Rectal smooth muscle tissue (tissue), 1 donor: ENCODE data around the gene EIF2B2.

Experiments used
- H3K27ac ChIP-seq: one replicate; pipeline ENCODE4 v1.7.0; 2013; ENCODE audit warnings: low read depth, low read length, inconsistent platforms
- H3K27me3 ChIP-seq: one replicate; pipeline ENCODE4 v1.7.0; 2013; ENCODE audit warnings: low read length; ENCODE audit not compliant: control insufficient read depth, insufficient read depth
- H3K36me3 ChIP-seq: one replicate; pipeline ENCODE4 v1.7.0; 2013; ENCODE audit warnings: low read length; ENCODE audit not compliant: control insufficient read depth, insufficient read depth
- H3K4me1 ChIP-seq: one replicate; pipeline ENCODE4 v1.7.0; 2013; ENCODE audit warnings: low read length; ENCODE audit not compliant: control insufficient read depth, insufficient read depth
- H3K4me3 ChIP-seq: one replicate; pipeline ENCODE4 v1.7.0; 2013; ENCODE audit warnings: low read length
- H3K9ac ChIP-seq: one replicate; pipeline ENCODE4 v1.7.0; 2013; ENCODE audit warnings: low read length

The EIF2B2 gene

DNA sequence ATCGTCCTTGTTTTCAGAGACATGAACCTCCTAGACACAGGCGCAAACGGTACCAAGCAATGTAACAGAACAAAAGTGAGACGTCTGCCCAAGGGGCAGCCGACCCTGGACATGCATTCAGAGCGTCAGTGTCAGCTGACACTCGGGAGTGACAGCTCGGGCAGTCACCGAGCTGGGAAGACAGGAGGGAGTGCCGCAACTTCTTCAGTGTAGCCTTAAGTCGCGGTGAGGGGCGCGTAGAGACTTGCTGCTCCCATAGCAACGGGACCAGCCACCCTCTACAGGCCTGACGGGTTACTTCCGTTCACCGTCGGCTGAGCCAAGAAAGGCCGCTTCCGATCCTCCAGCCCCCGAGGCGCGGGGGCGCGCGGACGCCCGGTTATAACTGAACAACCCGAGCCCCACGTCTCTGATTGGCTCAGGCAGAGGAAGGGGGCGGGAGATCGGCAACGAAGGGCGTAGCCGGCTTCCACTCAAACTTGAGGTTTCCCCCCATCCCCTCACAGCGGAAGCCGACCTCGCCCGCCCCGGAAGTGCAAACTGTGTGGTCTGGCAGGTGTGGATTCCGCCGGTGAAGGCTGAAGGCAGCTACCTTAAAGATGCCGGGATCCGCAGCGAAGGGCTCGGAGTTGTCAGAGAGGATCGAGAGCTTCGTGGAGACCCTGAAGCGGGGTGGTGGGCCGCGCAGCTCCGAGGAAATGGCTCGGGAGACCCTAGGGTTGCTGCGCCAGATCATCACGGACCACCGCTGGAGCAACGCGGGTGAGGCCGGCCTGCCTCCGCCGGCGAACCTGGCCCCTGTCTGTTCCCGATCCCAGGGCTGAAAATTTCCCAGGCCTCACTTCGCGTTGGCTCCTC, at the start of gene EIF2B2:
Gene EIF2B2, plus strand, starts transcription at position 530 of the 858 bp plus-strand sequence. Its CDS starts 70 bp downstream, at position 600.
- peak within 1 kb of the TSS; percentile 81 for H3K27ac ChIP-seq
- H3K9ac ChIP-seq = peak within 1 kb of the TSS; percentile 49
- no peaks in the 10 kb centered on the region for H3K27me3 ChIP-seq
- H3K4me1 ChIP-seq = peaks cover 5% of the 10 kb centered on the region
- H3K4me3 ChIP-seq = peak within 1 kb of the TSS; percentile 88
- peaks cover 13% of the 10 kb centered on the region for H3K36me3 ChIP-seq

DNA sequence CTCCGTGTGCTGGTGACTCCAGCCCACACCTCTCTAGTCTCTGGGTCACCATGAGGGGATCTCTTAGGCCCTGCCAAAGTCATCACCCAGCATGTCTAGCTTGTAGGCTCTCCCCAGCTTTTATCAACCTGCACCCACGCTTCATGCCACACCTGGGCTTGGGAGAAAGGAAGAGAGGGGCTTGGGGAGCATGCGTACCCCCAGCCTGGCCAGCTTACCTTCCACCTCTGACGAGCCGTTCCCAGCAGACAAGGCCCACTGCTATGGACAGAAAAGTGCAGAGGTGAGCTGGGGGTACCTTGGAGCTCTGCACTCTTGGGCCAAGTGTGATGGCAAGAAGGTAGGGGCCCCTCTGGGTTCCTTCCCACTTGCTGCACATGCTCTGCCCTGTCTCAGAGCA, 49.0 kb upstream of the EIF2B2 start:
- Histone ChIP-seq H3K36me3 (no peaks in the 10 kb centered on the region), H3K9ac (no peak overlapping the region), H3K27me3 (peaks cover 2% of the 10 kb centered on the region), H3K27ac (no peak overlapping the region), H3K4me3 (no peak overlapping the region), H3K4me1 (peaks cover 3% of the 10 kb centered on the region)

- no peak overlapping the region for H3K27ac ChIP-seq
- peak overlapping the region; percentile 58 for H3K4me3 ChIP-seq
- peaks cover 3% of the 10 kb centered on the region for H3K4me1 ChIP-seq
- peaks cover 2% of the 10 kb centered on the region for H3K27me3 ChIP-seq
- H3K36me3 ChIP-seq = no peaks in the 10 kb centered on the region
- no peak overlapping the region for H3K9ac ChIP-seq
These were observed 48.3 kb upstream of the EIF2B2 start for GRCh38 chr14:74954232-74954946.

DNA sequence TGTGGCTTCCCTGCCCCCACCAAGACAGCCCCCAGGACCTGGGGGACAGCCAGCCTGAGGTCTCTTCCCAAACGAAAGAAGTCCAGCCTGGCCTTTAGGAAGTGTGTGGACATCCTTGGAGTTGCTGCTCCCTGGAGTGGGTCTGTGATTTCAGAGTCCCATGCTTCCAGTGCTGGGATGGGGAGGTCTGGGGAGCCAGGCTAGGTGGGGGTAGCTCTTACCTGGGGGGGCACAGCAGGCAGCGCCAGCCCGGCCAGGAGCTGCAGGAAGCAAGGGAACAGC, 47.8 kb upstream of the EIF2B2 start:
- H3K4me1 ChIP-seq = peaks cover 3% of the 10 kb centered on the region
- peak overlapping the region; percentile 58 for H3K4me3 ChIP-seq
- no peak overlapping the region for H3K27ac ChIP-seq
- no peaks in the 10 kb centered on the region for H3K36me3 ChIP-seq
- no peak overlapping the region for H3K9ac ChIP-seq
- peaks cover 2% of the 10 kb centered on the region for H3K27me3 ChIP-seq

- H3K9ac ChIP-seq = no peak within 1 kb of the TSS
- H3K27ac ChIP-seq = no peak within 1 kb of the TSS
- H3K36me3 ChIP-seq = no peaks in the 10 kb centered on the region
- peak within 1 kb of the TSS; percentile 58 for H3K4me3 ChIP-seq
- peaks cover 3% of the 10 kb centered on the region for H3K4me1 ChIP-seq
- H3K27me3 ChIP-seq = peaks cover 2% of the 10 kb centered on the region
These were observed 47.3 kb upstream of the EIF2B2 start, which contains the start of gene PGF for GRCh38 chr14:74955229-74956026. PGF (minus strand) TSS chr14:74955597; CDS start chr14:74955242, 355 bp downstream.

DNA sequence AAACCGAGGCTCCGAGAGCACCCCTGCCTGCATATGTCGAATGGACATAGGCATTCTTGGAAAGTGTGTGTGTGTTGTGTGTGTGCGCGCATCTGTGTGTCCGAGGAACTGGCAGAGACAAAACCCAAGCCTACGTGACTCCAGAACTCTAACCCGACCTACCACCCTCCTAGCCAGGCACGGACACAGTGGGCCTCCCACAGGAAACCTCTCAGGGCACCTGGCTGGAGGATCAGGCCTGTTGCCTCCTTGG, 46.8 kb upstream of the EIF2B2 start:
- Histone ChIP-seq H3K9ac (no peak overlapping the region), H3K27me3 (peaks cover 2% of the 10 kb centered on the region), H3K27ac (no peak overlapping the region), H3K4me1 (peaks cover 3% of the 10 kb centered on the region), H3K4me3 (peak overlapping the region; percentile 58), H3K36me3 (no peaks in the 10 kb centered on the region)

GRCh38 chr14:74956280-74957072, 46.2 kb upstream of the EIF2B2 start:
- Histone ChIP-seq H3K4me3 (no peak overlapping the region), H3K27ac (no peak overlapping the region), H3K4me1 (peaks cover 3% of the 10 kb centered on the region), H3K36me3 (no peaks in the 10 kb centered on the region), H3K27me3 (peaks cover 2% of the 10 kb centered on the region), H3K9ac (no peak overlapping the region)

DNA sequence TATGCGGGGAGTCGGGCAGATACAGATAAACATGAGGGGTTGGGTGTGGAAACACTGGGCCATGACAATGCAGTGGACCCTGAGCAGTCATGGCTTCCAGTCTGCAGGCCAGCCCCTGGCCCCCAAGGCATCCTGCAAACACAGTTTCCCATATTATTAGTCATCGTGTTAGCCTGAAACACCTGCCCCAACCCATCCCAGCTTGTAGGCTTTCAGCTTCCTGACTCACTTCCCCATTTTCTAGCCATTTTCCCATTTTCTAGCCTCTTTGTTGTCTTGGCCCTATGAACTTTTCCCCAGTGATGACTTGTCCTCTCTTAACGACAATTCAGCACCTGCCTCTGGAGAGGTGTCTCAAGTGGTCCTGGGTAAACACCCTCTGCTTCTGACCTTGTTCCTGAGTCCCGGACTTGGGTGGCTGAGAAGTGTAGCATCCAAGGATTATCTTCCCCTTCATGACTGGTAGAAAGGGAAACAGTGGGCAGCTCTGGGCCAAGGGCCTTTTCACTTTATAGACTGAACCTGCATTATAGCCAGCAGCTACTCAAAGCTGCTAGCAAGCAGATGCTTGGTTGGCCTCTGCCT, 43.0 kb upstream of the EIF2B2 start:
- Histone ChIP-seq H3K4me3 (no peak overlapping the region), H3K4me1 (peaks cover 3% of the 10 kb centered on the region), H3K9ac (no peak overlapping the region), H3K27me3 (peaks cover 2% of the 10 kb centered on the region), H3K36me3 (no peaks in the 10 kb centered on the region), H3K27ac (no peak overlapping the region)

GRCh38 chr14:74960736-74961135, 42.0 kb upstream of the EIF2B2 start:
- Histone ChIP-seq H3K4me1 (no peaks in the 10 kb centered on the region), H3K36me3 (no peaks in the 10 kb centered on the region), H3K4me3 (no peak overlapping the region), H3K9ac (no peak overlapping the region), H3K27ac (no peak overlapping the region), H3K27me3 (no peaks in the 10 kb centered on the region)

DNA sequence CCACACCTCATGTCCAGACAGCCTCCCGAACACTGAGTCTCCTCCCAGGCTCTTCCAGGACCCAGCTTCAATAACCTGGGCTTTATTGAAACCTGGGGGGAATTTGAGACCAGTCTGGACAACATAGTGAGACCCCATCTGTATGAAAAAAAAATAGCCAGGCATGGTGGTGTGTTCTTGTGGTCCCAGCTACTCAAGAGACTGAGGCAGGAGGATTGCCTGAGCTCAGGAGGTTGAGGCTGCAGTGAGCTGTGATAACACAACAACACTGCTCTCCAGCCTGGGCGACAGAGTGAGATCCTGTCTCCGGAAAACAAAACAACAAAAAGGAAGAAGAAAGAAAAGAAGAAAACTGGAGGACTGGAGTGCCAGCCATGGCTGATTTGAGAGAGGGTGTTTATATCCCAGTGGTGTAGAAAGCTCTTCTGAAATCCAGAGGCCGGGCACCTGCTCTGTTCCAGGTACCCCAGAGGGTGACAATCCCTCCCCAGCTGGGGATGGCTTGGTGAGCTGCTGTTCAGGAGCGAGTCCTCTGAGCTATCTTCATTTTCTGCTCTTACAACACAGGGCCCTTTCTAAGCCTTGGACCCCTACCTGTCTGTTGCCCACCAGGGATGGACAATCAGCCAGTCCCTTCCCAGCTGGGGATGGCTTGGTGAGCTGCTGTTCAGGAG, 41.3 kb upstream of the EIF2B2 start:
- H3K4me3 ChIP-seq = no peak overlapping the region
- no peaks in the 10 kb centered on the region for H3K36me3 ChIP-seq
- H3K4me1 ChIP-seq = no peaks in the 10 kb centered on the region
- H3K27ac ChIP-seq = no peak overlapping the region
- H3K27me3 ChIP-seq = no peaks in the 10 kb centered on the region
- H3K9ac ChIP-seq = no peak overlapping the region

DNA sequence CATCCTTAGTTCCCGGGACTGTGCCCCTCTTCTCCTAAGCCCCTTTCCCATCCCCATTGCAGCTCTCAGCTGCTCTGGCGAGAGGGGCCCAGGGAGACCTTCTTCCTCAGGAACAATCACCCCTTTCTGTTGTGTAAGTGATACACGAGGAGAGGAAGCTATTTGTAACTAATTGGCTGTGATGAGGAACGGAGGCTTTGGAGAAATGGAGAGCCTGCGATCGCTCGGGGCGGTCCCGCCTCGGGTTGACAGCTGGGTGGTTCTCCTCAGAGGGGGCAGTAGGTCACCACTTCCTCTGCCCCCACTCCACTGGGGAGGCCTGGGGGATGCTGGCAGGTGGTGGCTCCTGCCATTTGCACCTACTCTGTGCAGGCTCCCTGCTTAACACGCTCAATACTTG, 40.7 kb upstream of the EIF2B2 start:
- Histone ChIP-seq H3K4me1 (no peaks in the 10 kb centered on the region), H3K27ac (no peak overlapping the region), H3K27me3 (no peaks in the 10 kb centered on the region), H3K36me3 (no peaks in the 10 kb centered on the region), H3K9ac (no peak overlapping the region), H3K4me3 (no peak overlapping the region)
